ENCODE results near the gene DNAJA2. TPM values are rescaled to one million over a fixed set of nuclear protein-coding genes. Genes with fewer than 3 reads are reported as not detected.

DNAJA2 gene
- total RNA-seq, 1 experiment from 2014 or later = 101 TPM

- H3K9me3 Mint-ChIP-seq = no peaks in the 10 kb centered on the region
- no peak for TF ChIP-seq TEAD4 (CRISPR knock-in tag; IDR thresholded peaks at IDR 0.05)
- no peak for TF ChIP-seq E2F4 (CRISPR knock-in tag; IDR thresholded peaks at IDR 0.05; ENCODE audit: borderline replicate concordance, low read depth)
- TF ChIP-seq, protein P1, sequence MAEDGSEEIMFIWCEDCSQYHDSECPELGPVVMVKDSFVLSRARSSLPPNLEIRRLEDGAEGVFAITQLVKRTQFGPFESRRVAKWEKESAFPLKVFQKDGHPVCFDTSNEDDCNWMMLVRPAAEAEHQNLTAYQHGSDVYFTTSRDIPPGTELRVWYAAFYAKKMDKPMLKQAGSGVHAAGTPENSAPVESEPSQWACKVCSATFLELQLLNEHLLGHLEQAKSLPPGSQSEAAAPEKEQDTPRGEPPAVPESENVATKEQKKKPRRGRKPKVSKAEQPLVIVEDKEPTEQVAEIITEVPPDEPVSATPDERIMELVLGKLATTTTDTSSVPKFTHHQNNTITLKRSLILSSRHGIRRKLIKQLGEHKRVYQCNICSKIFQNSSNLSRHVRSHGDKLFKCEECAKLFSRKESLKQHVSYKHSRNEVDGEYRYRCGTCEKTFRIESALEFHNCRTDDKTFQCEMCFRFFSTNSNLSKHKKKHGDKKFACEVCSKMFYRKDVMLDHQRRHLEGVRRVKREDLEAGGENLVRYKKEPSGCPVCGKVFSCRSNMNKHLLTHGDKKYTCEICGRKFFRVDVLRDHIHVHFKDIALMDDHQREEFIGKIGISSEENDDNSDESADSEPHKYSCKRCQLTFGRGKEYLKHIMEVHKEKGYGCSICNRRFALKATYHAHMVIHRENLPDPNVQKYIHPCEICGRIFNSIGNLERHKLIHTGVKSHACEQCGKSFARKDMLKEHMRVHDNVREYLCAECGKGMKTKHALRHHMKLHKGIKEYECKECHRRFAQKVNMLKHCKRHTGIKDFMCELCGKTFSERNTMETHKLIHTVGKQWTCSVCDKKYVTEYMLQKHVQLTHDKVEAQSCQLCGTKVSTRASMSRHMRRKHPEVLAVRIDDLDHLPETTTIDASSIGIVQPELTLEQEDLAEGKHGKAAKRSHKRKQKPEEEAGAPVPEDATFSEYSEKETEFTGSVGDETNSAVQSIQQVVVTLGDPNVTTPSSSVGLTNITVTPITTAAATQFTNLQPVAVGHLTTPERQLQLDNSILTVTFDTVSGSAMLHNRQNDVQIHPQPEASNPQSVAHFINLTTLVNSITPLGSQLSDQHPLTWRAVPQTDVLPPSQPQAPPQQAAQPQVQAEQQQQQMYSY (CRISPR knock-in tag; IDR thresholded peaks at IDR 0.05) = no peak
- TF ChIP-seq, protein P2, sequence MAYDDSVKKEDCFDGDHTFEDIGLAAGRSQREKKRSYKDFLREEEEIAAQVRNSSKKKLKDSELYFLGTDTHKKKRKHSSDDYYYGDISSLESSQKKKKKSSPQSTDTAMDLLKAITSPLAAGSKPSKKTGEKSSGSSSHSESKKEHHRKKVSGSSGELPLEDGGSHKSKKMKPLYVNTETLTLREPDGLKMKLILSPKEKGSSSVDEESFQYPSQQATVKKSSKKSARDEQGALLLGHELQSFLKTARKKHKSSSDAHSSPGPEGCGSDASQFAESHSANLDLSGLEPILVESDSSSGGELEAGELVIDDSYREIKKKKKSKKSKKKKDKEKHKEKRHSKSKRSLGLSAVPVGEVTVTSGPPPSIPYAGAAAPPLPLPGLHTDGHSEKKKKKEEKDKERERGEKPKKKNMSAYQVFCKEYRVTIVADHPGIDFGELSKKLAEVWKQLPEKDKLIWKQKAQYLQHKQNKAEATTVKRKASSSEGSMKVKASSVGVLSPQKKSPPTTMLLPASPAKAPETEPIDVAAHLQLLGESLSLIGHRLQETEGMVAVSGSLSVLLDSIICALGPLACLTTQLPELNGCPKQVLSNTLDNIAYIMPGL (CRISPR knock-in tag; IDR thresholded peaks at IDR 0.05) = no peak
- no peak for TF ChIP-seq GRHL2 (CRISPR knock-in tag; IDR thresholded peaks at IDR 0.05; ENCODE audit: insufficient replicate concordance, severe bottlenecking)
- no peak for TF ChIP-seq RELA (CRISPR knock-in tag; IDR thresholded peaks at IDR 0.05; ENCODE audit: borderline replicate concordance)
- TF ChIP-seq SMAD3 (CRISPR knock-in tag; IDR thresholded peaks at IDR 0.05; ENCODE audit: borderline replicate concordance) = no peak
- TF ChIP-seq, protein P3, sequence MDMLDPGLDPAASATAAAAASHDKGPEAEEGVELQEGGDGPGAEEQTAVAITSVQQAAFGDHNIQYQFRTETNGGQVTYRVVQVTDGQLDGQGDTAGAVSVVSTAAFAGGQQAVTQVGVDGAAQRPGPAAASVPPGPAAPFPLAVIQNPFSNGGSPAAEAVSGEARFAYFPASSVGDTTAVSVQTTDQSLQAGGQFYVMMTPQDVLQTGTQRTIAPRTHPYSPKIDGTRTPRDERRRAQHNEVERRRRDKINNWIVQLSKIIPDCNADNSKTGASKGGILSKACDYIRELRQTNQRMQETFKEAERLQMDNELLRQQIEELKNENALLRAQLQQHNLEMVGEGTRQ (CRISPR knock-in tag; IDR thresholded peaks at IDR 0.05) = no peak
- peaks cover 30% of the 10 kb centered on the region for H3K4me1 Mint-ChIP-seq
- DNase-seq (ENCODE audit: low spot score) = no peak
- POLR2A ChIA-PET = no interaction called here
- ATAC-seq = no peak
- no peaks in the 10 kb centered on the region; the same call in 1 of the 2 replicates for H3K27me3 Mint-ChIP-seq (ENCODE audit: low read depth)
- H3K27ac Mint-ChIP-seq = no peak overlapping the region
- H3K4me3 Mint-ChIP-seq = no peak overlapping the region
- peaks cover 79% of the 10 kb centered on the region for H3K36me3 Mint-ChIP-seq
- CTCF ChIA-PET = interaction anchor here (1.0 kb wide), 1 partner anchor 1197 kb away, joined by 3 read pairs; no protein-coding TSS in a partner anchor
Measured at GRCh38 chr16:46968063-46968435, 5.4 kb downstream of the DNAJA2 start.

- TF ChIP-seq ZNF512 (CRISPR knock-in tag; IDR thresholded peaks at IDR 0.05; ENCODE audit: borderline replicate concordance) (no peak), GTF2I (CRISPR knock-in tag; conservative IDR thresholded peaks at IDR 0.05) (no peak), NR1H2 (CRISPR knock-in tag; IDR thresholded peaks at IDR 0.05) (no peak), MAX (CRISPR knock-in tag; IDR thresholded peaks at IDR 0.05) (no peak), CREM (CRISPR knock-in tag; IDR thresholded peaks at IDR 0.05) (no peak), PREB (CRISPR knock-in tag; IDR thresholded peaks at IDR 0.05; ENCODE audit: borderline replicate concordance) (no peak), SMAD4 (CRISPR knock-in tag; IDR thresholded peaks at IDR 0.05) (no peak), ZNF423 (CRISPR knock-in tag; IDR thresholded peaks at IDR 0.05) (no peak), JUN (CRISPR knock-in tag; IDR thresholded peaks at IDR 0.05) (no peak)
- TF ChIP-seq, protein P4, sequence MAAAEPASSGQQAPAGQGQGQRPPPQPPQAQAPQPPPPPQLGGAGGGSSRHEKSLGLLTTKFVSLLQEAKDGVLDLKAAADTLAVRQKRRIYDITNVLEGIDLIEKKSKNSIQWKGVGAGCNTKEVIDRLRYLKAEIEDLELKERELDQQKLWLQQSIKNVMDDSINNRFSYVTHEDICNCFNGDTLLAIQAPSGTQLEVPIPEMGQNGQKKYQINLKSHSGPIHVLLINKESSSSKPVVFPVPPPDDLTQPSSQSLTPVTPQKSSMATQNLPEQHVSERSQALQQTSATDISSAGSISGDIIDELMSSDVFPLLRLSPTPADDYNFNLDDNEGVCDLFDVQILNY (CRISPR knock-in tag; IDR thresholded peaks at IDR 0.05) = no peak
- TF ChIP-seq, protein P1 (CRISPR knock-in tag; IDR thresholded peaks at IDR 0.05) = no peak
- DNase-seq (ENCODE audit: low spot score) (no peak), ATAC-seq (no peak)
- peak overlapping the region; percentile 56 for H3K27ac Mint-ChIP-seq
- CTCF ChIA-PET = interaction anchor here (0.6 kb wide), 1 partner anchor 303 kb away, joined by 3 read pairs; no protein-coding TSS in a partner anchor
- peaks cover 82% of the 10 kb centered on the region for H3K36me3 Mint-ChIP-seq
- POLR2A ChIA-PET = no interaction called here
- no peak overlapping the region for H3K4me3 Mint-ChIP-seq
- no peaks in the 10 kb centered on the region for H3K9me3 Mint-ChIP-seq
- H3K27me3 Mint-ChIP-seq (ENCODE audit: low read depth) = no peaks in the 10 kb centered on the region; the same call in 1 of the 2 replicates
- H3K4me1 Mint-ChIP-seq = peaks cover 42% of the 10 kb centered on the region
Measured at GRCh38 chr16:46962629-46963028, 10.8 kb downstream of the DNAJA2 start.

All from WTC11 (cell line).